ENCODE measurements around the gene CNBD2.
"Not testable (repeated sequence)": the region's sequence is repeated elsewhere in the genome, so short reads cannot be mapped to it uniquely, and the experiment has no call there.

Gene CNBD2

DNA sequence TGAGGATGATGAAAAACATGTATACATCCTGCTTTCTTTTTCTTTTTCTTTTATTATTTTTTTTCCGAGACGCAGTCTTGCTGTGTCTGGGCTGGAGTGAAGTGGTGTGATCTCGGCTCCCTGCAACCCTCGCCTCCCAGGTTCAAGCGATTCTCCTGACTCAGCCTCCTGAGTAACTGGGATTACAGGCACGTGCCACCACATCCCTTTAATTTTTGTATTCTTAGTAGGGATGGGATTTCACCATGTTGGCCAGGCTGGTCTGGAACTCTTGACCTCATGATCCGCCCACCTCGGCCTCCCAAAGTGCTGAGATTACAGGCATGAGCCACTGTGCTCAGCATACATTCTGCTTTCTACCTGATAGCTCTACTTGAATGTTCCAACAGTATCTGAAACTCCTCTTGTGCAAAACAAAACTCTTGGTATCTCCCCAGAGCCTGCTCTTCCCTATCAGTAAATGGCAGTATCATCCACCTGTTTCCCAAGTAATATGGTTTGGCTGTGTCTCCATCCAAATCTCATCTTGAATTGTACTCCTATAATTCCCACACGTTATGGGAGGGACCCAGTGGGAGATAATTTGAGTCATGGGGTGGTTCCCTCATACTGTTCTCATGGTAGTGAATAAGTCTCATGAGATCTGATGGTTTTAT, 85.6 kb downstream of the CNBD2 start:
- in situ Hi-C loops (cut with MboI; ENCODE audit: low sequenced_read_pairs), result not testable (repeated sequence)

DNA sequence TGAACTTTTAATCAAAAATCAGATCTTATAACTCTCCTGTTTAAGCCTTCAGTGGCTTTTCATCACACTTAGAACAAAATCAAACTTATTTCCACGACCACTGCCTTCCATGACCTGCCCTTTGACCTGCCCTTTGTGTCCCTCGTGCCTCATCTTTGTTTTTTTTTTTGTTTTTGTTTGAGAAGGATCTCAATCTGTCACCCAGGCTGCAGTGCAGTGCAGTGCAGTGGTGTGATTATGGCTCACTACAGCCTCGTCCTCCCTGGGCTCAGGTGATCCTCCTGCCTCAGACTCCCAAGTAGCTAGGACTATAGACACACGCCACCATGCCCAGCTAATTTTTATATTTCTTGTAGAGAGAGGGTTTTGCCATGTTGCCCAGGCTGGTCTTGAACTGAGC, 86.8 kb downstream of the CNBD2 start:
- in situ Hi-C loops (cut with MboI; ENCODE audit: low sequenced_read_pairs), result no loop called here

DNA sequence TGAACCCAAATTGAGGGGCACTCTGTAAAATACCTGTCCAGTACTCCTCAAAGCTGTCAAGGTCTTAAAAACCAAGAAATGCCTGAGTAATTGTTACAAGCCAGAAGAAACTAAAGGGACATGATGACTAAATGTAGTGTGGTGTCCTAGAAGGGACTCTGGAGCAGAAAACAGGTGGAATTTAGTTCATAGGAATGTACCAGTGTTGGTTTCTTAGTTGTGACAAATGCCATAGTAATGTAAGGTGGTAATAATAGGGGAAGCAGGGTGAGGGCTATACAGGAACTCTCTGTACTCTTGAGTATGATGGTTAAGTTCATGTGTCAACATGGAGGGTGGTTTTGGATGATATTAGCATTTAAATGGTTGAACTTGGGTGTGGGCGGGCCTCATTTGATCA, 92.3 kb downstream of the CNBD2 start:
- in situ Hi-C loops (cut with MboI; ENCODE audit: low sequenced_read_pairs), result no loop called here

DNA sequence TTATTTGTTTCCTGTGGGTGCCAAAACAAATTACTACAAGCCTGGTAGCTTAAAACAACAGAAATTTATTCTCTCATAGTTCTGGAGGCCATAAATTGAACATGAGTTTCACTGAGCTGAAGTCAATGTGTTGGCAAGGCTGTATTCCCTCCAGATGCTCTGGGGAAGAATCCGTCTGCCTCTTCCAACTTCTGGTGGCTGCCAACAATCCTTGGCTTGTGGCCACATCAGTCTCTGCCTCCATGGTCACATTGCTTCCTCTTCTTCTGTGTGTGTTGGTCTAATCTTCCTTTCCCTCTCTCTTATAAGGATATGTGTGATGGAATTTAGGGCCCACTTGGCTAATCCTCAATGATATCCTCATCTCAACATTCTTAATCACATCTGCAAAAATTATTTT, 93.4 kb downstream of the CNBD2 start:
- in situ Hi-C loops (cut with MboI; ENCODE audit: low sequenced_read_pairs), result no loop called here

- in situ Hi-C loops (cut with MboI; ENCODE audit: low sequenced_read_pairs), result no loop called here
These were observed 94.4 kb downstream of the CNBD2 start for GRCh38 chr20:36062799-36063198.

- in situ Hi-C loops (cut with MboI; ENCODE audit: low sequenced_read_pairs), result no loop called here
These were observed 95.7 kb downstream of the CNBD2 start for GRCh38 chr20:36063916-36064657.

GRCh38 chr20:36064658-36065426, 96.5 kb downstream of the CNBD2 start:
- in situ Hi-C loops (cut with MboI; ENCODE audit: low sequenced_read_pairs), result no loop called here

GRCh38 chr20:36065427-36065998, 97.1 kb downstream of the CNBD2 start:
- in situ Hi-C loops (cut with MboI; ENCODE audit: low sequenced_read_pairs), result no loop called here

- in situ Hi-C loops (cut with MboI; ENCODE audit: low sequenced_read_pairs), result no loop called here
These were observed 98.4 kb downstream of the CNBD2 start for GRCh38 chr20:36066777-36067176.

DNA sequence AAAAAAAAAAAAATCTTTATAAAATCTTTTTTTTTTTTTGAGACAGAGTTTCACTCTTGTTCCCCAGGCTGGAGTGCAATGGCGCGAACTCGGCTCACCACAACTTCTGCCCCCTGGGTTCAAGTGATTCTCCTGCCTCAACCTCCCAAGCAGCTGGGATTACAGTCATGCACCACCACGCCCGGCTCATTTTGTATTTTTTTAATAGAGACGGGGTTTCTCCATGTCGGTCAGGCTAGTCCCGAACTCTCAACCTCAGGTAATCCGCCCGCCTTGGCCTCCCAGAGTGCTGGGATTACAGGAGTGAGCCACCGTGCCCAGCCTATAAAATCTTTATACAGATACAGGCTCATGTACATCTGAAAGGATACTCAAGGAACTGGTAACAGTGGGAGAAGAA, 100.1 kb downstream of the CNBD2 start:
- in situ Hi-C loops (cut with MboI; ENCODE audit: low sequenced_read_pairs), result not testable (repeated sequence)

DNA sequence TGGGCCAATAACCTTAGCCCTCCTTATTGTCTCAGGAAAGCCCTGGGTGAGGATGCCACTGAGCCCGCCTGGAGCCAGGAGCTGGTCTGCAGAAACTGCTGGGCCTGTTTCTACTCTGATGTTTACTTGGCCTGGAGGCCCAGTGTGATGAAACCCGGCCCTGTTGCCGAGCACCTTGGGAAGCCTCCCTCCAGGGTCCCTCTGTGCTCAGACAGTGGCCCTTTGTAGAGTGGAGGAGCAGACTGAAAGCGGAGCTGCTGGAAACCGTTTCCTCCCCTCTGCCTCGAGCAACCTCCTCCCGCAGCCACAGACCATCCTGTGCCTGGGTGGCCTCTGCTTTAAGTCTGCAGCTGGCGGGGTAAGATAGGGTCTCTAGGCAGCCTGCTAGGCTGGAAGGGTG, 102.1 kb downstream of the CNBD2 start:
- in situ Hi-C loops (cut with MboI; ENCODE audit: low sequenced_read_pairs), result no loop called here

DNA sequence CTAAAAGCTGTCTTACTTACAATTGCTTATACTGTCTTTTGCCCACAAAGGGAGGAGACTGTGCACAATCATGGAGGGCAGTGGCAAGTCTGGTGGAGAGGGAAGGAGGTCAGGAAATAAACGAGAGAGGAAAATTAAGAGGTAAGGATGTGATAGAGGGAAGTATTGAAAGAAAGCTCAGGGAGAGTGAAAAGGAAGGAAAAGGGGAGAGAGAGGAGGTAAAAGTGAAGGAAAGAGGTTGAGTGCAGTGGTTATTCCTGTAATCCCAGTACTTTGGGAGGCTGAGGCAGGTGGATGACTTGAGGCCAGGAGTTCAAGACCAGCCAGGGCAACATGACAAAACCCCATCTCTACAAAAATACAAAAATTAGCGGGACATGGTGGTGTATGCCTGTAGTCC, 103.5 kb downstream of the CNBD2 start:
- in situ Hi-C loops (cut with MboI; ENCODE audit: low sequenced_read_pairs), result no loop called here

DNA sequence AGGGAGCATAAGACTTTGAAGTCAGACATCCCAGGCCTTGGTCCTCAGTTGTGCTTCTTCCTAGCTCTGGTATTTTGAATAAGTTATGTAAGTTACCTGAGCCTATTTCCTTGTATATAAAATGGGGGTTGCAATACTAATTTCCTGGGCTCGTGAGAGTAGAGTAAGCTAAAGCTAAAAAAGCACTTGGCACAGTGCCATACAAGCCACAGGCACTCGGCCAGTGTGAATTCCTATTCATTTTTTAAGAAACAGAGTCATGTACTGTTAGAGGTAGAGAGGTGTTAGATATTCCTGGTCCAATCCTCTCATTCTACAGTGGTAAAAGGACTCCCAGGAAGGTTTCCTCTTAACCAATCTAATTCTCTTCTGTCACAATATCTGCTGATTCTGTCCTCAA, 106.6 kb downstream of the CNBD2 start:
- in situ Hi-C loops (cut with MboI; ENCODE audit: low sequenced_read_pairs), result no loop called here

DNA sequence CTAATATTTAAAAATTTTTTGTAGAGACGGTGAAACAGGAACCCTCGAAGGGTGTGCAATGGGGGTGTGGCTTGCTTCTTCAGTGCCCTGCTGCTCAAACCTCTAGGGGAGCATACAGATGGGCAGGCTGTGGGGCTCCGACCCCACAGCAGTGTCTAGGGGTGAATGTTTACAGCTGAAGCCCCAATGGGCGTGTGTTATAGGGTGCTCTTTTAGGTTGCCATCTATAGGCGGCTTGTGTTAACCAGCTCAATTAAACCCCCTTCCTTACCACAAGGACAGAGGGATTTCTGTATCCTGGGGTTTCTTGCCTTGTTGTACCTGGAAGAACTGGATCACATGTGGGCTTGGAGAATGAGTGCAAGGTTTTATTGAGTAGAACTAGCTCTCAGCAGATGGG, 109.4 kb downstream of the CNBD2 start:
- in situ Hi-C loops (cut with MboI; ENCODE audit: low sequenced_read_pairs), result not testable (repeated sequence)

GRCh38 chr20:36079486-36079885, 111.1 kb downstream of the CNBD2 start:
- in situ Hi-C loops (cut with MboI; ENCODE audit: low sequenced_read_pairs), result no loop called here

DNA sequence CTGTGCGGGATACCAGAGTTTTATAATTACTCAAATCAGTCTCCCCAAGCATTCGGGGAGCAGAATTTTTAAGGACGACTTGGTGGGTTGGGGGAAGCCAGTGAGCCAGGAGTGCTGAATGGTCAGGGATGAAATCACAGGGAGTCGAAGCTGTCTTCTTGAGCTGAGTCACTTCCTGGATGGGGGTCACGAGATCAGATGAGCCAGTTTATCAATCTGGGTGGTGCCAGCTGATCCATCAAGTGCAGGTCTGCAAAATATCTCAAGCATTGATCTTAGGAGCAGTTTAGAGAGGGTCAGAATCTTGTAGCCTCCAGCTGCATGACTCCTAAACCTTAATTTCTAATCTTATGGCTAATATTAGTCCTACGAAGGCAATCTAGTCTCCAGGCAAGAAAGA, 111.6 kb downstream of the CNBD2 start:
- in situ Hi-C loops (cut with MboI; ENCODE audit: low sequenced_read_pairs), result not testable (repeated sequence)
